D721Med (cell line): Measurements from ENCODE around the gene IL19.

Experiments
- DNase-seq: peaks from one replicate; pipeline ENCODE4 v3.0.0; 2011; ENCODE audit warnings: low spot score; ENCODE audit not compliant: insufficient read length
- FAIRE-seq: peaks from 2 replicates; lab custom pipeline; 2011; peaks lifted over from hg19 to GRCh38; lab: Jason Lieb, UNC
- TF ChIP-seq, protein P1 (sequence below): IDR thresholded peaks from 2 replicates; pipeline ENCODE4 v1.5.1; 2012; ENCODE audit warnings: mild to moderate bottlenecking, control low read depth; ENCODE audit not compliant: insufficient read depth; ENCODE audit errors: missing control alignments

Gene IL19

DNA sequence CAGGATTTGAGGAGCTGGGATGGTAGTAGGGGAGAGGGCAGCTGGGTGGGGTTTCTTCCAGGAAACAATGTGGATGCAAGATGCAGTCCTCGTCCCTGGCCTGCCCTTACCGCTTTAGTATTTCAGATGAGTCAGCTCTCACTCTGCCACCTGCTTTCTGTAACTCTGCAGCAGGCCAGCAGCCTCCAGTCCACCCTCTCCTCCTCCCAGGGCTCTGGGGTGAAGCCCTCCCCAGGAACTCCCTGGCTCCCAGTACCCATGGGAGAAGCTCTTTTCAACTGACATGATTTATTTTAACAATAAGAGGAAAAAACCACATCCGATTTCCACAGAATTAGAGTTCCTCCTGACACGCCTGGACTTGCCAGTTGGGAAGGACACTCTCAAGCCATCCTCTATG, 55.8 kb downstream of the IL19 start:
- TF ChIP-seq, protein P1, sequence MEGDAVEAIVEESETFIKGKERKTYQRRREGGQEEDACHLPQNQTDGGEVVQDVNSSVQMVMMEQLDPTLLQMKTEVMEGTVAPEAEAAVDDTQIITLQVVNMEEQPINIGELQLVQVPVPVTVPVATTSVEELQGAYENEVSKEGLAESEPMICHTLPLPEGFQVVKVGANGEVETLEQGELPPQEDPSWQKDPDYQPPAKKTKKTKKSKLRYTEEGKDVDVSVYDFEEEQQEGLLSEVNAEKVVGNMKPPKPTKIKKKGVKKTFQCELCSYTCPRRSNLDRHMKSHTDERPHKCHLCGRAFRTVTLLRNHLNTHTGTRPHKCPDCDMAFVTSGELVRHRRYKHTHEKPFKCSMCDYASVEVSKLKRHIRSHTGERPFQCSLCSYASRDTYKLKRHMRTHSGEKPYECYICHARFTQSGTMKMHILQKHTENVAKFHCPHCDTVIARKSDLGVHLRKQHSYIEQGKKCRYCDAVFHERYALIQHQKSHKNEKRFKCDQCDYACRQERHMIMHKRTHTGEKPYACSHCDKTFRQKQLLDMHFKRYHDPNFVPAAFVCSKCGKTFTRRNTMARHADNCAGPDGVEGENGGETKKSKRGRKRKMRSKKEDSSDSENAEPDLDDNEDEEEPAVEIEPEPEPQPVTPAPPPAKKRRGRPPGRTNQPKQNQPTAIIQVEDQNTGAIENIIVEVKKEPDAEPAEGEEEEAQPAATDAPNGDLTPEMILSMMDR = no peak
- FAIRE-seq (no peak), DNase-seq (no peak)

DNA sequence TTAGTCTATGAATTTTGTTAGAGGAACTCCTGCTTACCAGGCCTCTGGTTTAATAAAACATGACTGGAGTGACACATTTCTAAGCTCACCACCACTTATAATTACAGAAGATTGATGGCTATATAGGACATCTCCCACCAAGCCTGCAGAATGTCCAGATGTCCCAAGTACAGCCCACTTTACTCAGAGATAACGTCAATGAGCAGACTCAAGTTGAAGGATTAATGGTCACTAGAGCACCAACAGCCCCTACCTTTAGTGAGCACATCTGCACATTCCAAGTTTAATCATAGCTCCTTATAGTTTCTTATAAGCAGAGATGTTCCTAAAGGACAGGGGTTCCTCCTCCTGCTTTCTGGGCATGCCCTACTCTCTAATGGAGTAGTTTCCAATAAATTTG, 57.5 kb downstream of the IL19 start:
- no peak for FAIRE-seq
- TF ChIP-seq, protein P1 = no peak

GRCh38 chr1:206828765-206829164, 58.2 kb downstream of the IL19 start:
- TF ChIP-seq, protein P1 = no peak
- FAIRE-seq (no peak), DNase-seq (no peak)

More for the DNA sequence above, 57.5 kb downstream of the IL19 start:
- no peak for DNase-seq

GRCh38 chr1:206829282-206829681, 58.7 kb downstream of the IL19 start:
- TF ChIP-seq, protein P1 = no peak
- DNase-seq = no peak
- FAIRE-seq = no peak

DNA sequence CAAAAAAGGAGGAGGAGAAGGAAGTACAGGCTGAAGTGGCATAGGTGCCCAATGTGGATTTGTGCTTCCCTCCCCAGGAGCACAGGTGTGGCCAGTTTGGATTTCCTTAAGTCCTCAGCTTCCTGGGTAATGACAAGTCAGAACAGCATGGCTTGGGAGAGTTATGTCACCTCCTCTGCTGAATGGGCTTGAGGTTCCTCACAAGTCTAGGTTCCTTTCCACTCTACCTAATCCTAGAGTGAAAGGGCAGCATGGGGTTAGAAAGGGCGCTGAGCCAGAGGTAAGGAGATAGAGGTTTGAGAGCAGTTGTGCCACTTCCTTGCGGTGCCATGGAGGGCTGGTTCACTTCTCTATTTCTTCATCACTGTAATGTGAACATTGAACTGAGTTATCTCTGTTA, 59.3 kb downstream of the IL19 start:
- FAIRE-seq (no peak), DNase-seq (no peak)
- TF ChIP-seq, protein P1 = no peak

DNA sequence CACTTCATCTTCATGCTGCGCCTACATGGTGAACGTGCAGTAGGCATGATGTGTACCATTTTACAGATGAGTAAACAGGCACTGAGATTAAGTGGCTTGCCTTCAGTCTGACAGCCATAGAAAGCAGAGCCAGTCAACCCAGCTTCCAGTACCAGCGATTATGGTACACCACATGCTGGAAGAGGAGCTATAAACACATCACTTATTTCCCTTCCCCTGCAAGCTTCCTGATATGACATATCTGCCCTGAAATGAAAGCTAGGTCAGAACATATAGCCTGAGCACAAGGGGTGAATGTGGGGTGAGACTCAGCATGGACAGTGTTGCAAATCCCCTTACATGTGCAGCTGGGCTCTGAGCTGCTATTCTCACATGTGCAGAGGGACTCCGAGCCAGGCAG, 61.1 kb downstream of the IL19 start:
- FAIRE-seq (no peak), DNase-seq (no peak)
- TF ChIP-seq, protein P1 = no peak

- FAIRE-seq (no peak), DNase-seq (no peak)
- TF ChIP-seq, protein P1 = no peak
These were observed 61.8 kb downstream of the IL19 start for GRCh38 chr1:206832352-206832880.
